GM12873 (cell line): ENCODE measurements around the gene SCUBE3.

Experiments
- CTCF ChIP-seq: IDR thresholded peaks from 2 replicates; pipeline ENCODE4 v1.5.1; 2012; ENCODE audit warnings: low read depth, mild to moderate bottlenecking, moderate library complexity, low read length, control low read depth; ENCODE audit not compliant: insufficient read depth; ENCODE audit errors: missing control alignments

SCUBE3 gene

GRCh38 chr6:35300848-35301247 lies 87.1 kb downstream of the SCUBE3 start:
- TF ChIP-seq CTCF = no peak
